ENCODE data around the gene CELSR1. TPM values are rescaled to one million over a fixed set of nuclear protein-coding genes. Genes with fewer than 3 reads are reported as not detected.

CELSR1 gene
- total RNA-seq, 1 experiment from 2014 or later: 22.6 TPM

DNA sequence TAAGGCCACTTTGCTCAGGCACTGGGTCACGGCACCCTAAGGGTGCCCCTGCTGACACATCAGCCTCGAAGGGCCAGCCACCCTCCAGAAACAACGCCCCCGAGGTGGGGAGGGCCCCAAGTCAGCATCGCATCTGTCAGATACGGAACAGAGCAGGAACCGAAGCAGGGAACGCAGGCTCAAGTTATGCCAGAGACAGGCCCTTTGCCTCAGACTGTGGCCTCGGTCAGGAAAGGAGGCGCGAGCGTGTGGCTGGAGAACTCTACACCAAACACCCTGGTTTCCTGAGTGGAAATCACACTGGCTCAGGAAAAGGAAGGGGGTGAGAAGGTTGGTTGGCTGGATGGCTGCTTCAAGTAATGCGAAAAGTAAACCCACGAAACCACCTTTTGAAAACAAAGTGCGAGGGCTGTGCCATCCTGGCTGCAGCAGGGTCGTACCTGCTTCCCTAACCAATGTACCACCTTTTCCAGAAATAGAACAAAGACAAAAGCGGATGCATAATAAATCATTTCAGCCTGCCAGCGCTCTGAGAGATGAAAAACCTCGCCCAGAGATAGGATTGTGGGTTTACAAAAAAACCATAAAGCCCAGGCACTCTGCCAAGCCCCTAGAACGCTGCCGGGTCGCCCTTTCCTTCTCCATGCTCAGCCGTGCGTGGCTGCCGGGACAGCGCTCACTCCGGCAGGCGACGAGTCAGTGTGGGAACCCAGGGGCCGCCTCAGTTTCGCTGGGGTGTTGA, 163.3 kb downstream of the CELSR1 start:
- H3K18ac ChIP-seq (ENCODE audit: insufficient read length, low read depth, low read length): no peak overlapping the region
- WGBS (ENCODE audit: extremely low coverage, insufficient read length, low lambda C conversion rate): no CpG with 5 or more reads among the region's 31 CpGs
- no peak overlapping the region for H4K8ac ChIP-seq (replicated peaks; ENCODE audit: insufficient read length, low read depth, low read length)
- no peak overlapping the region for H4K91ac ChIP-seq (ENCODE audit: insufficient read length, low read depth, low read length)
- no peaks in the 10 kb centered on the region for H3K9me3 ChIP-seq (ENCODE audit: control insufficient read depth, low read depth, low read length)
- no peak overlapping the region for H4K5ac ChIP-seq (ENCODE audit: insufficient read length, low read depth, low read length)
- Mint-ChIP-seq H3K4me1 (peaks cover 34 to 35% of the 10 kb centered on the region in 2 experiments), H3K9me3 (peaks cover 5 to 7% of the 10 kb centered on the region in 2 experiments; a peak in 2 of 5 replicates), H3K36me3 (ENCODE audit: insufficient read depth in 1 of 3, low read depth in 3 of 3) (peaks cover 14 to 27% (median 22%) of the 10 kb centered on the region in 3 experiments), H3K27me3 (ENCODE audit: low read depth) (no peaks in the 10 kb centered on the region), H3K27ac (peak overlapping the region in 1 of 3 experiments; percentile 74; a peak in 2 of 7 replicates), H3K4me3 (no peak overlapping the region; a peak in 1 of 5 replicates)
- no peak overlapping the region for H2BK20ac ChIP-seq (ENCODE audit: low read depth, low read length, poor library complexity, severe bottlenecking)
- no peak overlapping the region for H3K56ac ChIP-seq (ENCODE audit: insufficient read length, low read depth, low read length)
- H3K4ac ChIP-seq (ENCODE audit: low read depth, low read length): no peak overlapping the region
- no peaks in the 10 kb centered on the region for H3K79me2 ChIP-seq (ENCODE audit: insufficient read depth, low read length)
- H3K4me1 ChIP-seq (ENCODE audit: insufficient read depth, low read length): peaks cover 6% of the 10 kb centered on the region; the same call in 1 of the 2 replicates
- no peaks in the 10 kb centered on the region for H4K20me1 ChIP-seq (ENCODE audit: control insufficient read depth, insufficient read depth, insufficient read length)
- no peak overlapping the region for H3K4me2 ChIP-seq (ENCODE audit: insufficient read depth, insufficient read length, low read length)
- no peaks in the 10 kb centered on the region for H3K79me1 ChIP-seq (ENCODE audit: insufficient read depth, low read depth, low read length, poor library complexity, severe bottlenecking)
- DNase-seq: no peak
- H3K23ac ChIP-seq (ENCODE audit: insufficient read length, low read depth, low read length): no peak overlapping the region
- H2AFZ ChIP-seq (ENCODE audit: low read length): no peak overlapping the region
- no peak overlapping the region for H2BK12ac ChIP-seq (ENCODE audit: insufficient read length, low read depth, low read length)
- H3K27me3 ChIP-seq (ENCODE audit: insufficient read depth, low read length): no peaks in the 10 kb centered on the region
- H3T11ph ChIP-seq (ENCODE audit: low read length): no peak overlapping the region
- H3K9ac ChIP-seq (ENCODE audit: extremely low read depth, insufficient read length, low read length): no peak overlapping the region
- no peak overlapping the region for H2BK5ac ChIP-seq (ENCODE audit: insufficient read length, low read length)
- H3K27ac ChIP-seq (ENCODE audit: insufficient read length, low read depth, low read length): no peak overlapping the region
- peaks cover 4% of the 10 kb centered on the region for H3K23me2 ChIP-seq (ENCODE audit: insufficient read length, low read depth, low read length, poor library complexity, severe bottlenecking)
- H2BK15ac ChIP-seq (ENCODE audit: low read depth, low read length): no peak overlapping the region
- H2AK5ac ChIP-seq (ENCODE audit: insufficient read length, low read length): no peak overlapping the region
- no peak overlapping the region; the same call in 1 of the 2 replicates for H3K14ac ChIP-seq (ENCODE audit: insufficient read depth, low read length)
- TF ChIP-seq, protein P1, sequence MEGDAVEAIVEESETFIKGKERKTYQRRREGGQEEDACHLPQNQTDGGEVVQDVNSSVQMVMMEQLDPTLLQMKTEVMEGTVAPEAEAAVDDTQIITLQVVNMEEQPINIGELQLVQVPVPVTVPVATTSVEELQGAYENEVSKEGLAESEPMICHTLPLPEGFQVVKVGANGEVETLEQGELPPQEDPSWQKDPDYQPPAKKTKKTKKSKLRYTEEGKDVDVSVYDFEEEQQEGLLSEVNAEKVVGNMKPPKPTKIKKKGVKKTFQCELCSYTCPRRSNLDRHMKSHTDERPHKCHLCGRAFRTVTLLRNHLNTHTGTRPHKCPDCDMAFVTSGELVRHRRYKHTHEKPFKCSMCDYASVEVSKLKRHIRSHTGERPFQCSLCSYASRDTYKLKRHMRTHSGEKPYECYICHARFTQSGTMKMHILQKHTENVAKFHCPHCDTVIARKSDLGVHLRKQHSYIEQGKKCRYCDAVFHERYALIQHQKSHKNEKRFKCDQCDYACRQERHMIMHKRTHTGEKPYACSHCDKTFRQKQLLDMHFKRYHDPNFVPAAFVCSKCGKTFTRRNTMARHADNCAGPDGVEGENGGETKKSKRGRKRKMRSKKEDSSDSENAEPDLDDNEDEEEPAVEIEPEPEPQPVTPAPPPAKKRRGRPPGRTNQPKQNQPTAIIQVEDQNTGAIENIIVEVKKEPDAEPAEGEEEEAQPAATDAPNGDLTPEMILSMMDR (conservative IDR thresholded peaks at IDR 0.05): no peak
- no peak overlapping the region for H2BK120ac ChIP-seq (ENCODE audit: low read depth, low read length, poor library complexity, severe bottlenecking)

Data from H9 (cell line).